ENCODE measurements around the gene LRRC39. TPM values are rescaled to one million over a fixed set of nuclear protein-coding genes. Genes with fewer than 3 reads are reported as not detected.

The LRRC39 gene
- total RNA-seq, 1 donor from 2014 or later, result 1.1 TPM

DNA sequence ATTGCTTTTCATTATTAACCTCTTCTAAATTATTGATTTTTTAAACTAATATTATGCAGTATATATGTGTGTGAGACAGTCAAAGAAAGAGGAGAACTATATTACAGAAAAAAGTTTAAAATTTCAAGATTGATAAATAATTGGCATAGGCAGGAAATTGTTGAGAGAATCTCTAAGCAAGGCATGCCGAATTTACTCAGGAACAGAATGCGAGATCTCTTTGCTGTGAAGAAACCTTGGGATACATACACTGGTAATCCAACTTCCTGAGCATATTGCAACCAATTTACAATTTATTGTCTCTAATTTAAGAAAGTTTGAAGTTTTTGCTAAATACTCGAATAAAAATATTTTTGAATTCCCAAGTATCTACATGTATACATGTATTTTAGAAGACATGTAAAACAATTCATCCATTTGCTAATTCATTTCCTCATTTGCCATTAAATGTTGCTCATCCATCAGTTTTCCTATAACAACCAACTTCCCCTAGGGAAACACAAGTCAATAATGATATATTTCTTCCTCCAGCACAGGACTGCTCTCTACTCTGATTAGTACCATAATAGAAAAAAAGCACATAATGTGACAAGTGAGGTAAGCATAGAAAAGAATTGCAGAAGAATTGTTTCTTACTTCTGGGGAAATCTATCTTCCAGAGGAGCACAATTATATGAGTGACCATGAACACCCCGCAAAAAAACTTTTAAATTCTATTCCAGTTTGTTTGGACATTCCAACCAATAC is 588 bp downstream of the LRRC39 start:
- Mint-ChIP-seq H3K27ac (no peak overlapping the region), H3K4me1 (ENCODE audit: low read depth) (no peaks in the 10 kb centered on the region), H3K36me3 (ENCODE audit: insufficient read depth) (no peaks in the 10 kb centered on the region), H3K9me3 (ENCODE audit: low read depth) (no peaks in the 10 kb centered on the region), H3K27me3 (no peaks in the 10 kb centered on the region), H3K4me3 (ENCODE audit: low read depth) (no peak overlapping the region)
- no peak for DNase-seq (ENCODE audit: low spot score, unreplicated experiment)
- TF ChIP-seq, protein P1, sequence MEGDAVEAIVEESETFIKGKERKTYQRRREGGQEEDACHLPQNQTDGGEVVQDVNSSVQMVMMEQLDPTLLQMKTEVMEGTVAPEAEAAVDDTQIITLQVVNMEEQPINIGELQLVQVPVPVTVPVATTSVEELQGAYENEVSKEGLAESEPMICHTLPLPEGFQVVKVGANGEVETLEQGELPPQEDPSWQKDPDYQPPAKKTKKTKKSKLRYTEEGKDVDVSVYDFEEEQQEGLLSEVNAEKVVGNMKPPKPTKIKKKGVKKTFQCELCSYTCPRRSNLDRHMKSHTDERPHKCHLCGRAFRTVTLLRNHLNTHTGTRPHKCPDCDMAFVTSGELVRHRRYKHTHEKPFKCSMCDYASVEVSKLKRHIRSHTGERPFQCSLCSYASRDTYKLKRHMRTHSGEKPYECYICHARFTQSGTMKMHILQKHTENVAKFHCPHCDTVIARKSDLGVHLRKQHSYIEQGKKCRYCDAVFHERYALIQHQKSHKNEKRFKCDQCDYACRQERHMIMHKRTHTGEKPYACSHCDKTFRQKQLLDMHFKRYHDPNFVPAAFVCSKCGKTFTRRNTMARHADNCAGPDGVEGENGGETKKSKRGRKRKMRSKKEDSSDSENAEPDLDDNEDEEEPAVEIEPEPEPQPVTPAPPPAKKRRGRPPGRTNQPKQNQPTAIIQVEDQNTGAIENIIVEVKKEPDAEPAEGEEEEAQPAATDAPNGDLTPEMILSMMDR (IDR thresholded peaks at IDR 0.05; ENCODE audit: unreplicated experiment), result no peak

DNA sequence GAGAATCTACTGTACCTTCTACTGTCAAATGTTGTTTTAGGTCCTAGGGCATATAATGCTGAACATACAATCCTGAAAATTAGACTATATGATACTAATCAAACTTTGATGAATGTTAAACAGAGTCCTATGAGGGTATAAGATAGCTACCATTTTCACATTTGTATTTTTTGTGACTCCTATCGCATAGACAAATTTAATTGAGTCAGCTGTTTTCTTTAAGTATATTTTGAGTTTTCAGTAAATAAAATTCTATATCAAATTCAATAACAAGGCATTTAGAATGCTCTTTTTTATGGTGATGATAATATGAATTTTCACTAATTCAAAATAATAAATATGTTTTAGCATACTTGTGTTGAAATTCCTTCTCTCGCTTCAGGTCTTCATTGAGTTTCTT is 10.0 kb downstream of the LRRC39 start:
- Mint-ChIP-seq H3K4me3 (ENCODE audit: low read depth) (no peak overlapping the region), H3K27ac (no peak overlapping the region), H3K27me3 (no peaks in the 10 kb centered on the region), H3K36me3 (ENCODE audit: insufficient read depth) (no peaks in the 10 kb centered on the region), H3K9me3 (ENCODE audit: low read depth) (no peaks in the 10 kb centered on the region), H3K4me1 (ENCODE audit: low read depth) (no peaks in the 10 kb centered on the region)
- no peak for DNase-seq (ENCODE audit: low spot score, unreplicated experiment)
- TF ChIP-seq, protein P1 (IDR thresholded peaks at IDR 0.05; ENCODE audit: unreplicated experiment), result no peak

DNA sequence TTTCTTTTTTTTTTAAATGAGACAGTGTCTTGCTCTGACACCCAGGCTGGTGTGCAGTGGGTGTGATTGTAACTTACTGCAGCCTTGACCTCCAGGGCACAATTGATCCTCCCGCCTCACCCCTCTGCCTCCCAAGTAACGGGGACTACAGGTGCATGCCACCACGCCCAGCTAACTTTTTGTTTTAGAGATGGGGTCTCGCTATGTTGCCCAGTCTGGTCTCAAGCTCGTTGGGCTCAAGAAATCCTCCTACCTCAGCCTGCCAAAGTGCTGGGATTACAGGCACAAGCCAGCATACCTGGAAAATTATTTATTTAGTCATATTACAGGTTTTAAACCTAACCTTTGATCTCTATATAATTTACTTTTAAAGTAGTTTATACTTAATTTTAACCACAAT is 13.4 kb downstream of the LRRC39 start:
- no peaks in the 10 kb centered on the region for H3K4me1 Mint-ChIP-seq (ENCODE audit: low read depth)
- no peaks in the 10 kb centered on the region for H3K36me3 Mint-ChIP-seq (ENCODE audit: insufficient read depth)
- H3K27ac Mint-ChIP-seq, result no peak overlapping the region
- H3K9me3 Mint-ChIP-seq (ENCODE audit: low read depth), result no peaks in the 10 kb centered on the region
- TF ChIP-seq, protein P1 (IDR thresholded peaks at IDR 0.05; ENCODE audit: unreplicated experiment), result no peak
- no peak for DNase-seq (ENCODE audit: low spot score, unreplicated experiment)
- H3K4me3 Mint-ChIP-seq (ENCODE audit: low read depth), result no peak overlapping the region
- H3K27me3 Mint-ChIP-seq, result no peaks in the 10 kb centered on the region

DNA sequence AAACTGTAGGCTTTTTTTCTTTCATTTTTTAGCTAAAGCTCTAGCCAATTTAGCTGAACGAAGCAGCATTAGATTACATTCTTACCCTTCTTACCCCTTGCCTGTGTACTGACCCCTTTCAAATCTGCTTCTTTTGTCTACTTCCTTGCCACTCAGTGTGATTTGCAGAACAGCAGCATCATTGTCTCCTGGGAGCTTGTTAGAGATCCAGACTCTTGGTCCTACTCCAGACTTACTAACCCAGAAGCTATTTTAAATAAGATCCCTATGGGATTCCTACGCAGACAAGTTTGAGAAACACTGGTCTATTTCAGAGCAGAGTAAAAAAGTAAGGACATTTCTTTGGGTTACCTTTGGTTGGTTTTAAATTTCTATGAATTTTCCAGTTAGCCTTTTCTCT is 13.8 kb downstream of the LRRC39 start:
- Mint-ChIP-seq H3K4me1 (ENCODE audit: low read depth) (no peaks in the 10 kb centered on the region), H3K36me3 (ENCODE audit: insufficient read depth) (no peaks in the 10 kb centered on the region), H3K9me3 (ENCODE audit: low read depth) (no peaks in the 10 kb centered on the region), H3K4me3 (ENCODE audit: low read depth) (no peak overlapping the region), H3K27me3 (no peaks in the 10 kb centered on the region), H3K27ac (peak overlapping the region; percentile 19)
- TF ChIP-seq, protein P1 (IDR thresholded peaks at IDR 0.05; ENCODE audit: unreplicated experiment), result no peak
- no peak for DNase-seq (ENCODE audit: low spot score, unreplicated experiment)

DNA sequence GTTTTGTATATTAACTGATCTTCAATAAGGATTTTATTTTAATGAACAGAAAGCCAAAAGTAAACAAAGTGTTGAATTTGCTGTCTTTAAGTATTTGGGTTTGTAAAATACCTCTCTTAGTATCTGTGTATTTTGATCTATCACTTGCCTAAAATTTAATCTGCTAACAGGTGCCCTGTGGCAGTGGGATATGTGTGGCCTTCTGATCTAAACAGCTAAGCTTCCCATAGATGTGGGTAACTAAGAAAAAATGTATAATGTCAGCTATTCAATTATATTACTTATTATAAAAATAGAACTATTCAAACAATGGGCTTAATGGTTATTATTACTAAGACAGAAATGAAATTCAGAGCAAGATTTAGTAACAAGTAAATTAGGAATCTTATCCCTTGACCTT is 15.2 kb downstream of the LRRC39 start:
- Mint-ChIP-seq H3K27ac (no peak overlapping the region), H3K36me3 (ENCODE audit: insufficient read depth) (no peaks in the 10 kb centered on the region), H3K9me3 (ENCODE audit: low read depth) (no peaks in the 10 kb centered on the region), H3K4me3 (ENCODE audit: low read depth) (no peak overlapping the region), H3K27me3 (no peaks in the 10 kb centered on the region), H3K4me1 (ENCODE audit: low read depth) (no peaks in the 10 kb centered on the region)
- TF ChIP-seq, protein P1 (IDR thresholded peaks at IDR 0.05; ENCODE audit: unreplicated experiment), result no peak
- no peak for DNase-seq (ENCODE audit: low spot score, unreplicated experiment)

Data from progenitor cell of endocrine pancreas (in vitro differentiated cells).